ENCODE results near the gene GTPBP6. TPM values are rescaled to one million over a fixed set of nuclear protein-coding genes. Genes with fewer than 3 reads are reported as not detected.

GTPBP6 gene
- total RNA-seq, 2 donors from 2014 or later = 32.6 to 33.5 TPM

DNA sequence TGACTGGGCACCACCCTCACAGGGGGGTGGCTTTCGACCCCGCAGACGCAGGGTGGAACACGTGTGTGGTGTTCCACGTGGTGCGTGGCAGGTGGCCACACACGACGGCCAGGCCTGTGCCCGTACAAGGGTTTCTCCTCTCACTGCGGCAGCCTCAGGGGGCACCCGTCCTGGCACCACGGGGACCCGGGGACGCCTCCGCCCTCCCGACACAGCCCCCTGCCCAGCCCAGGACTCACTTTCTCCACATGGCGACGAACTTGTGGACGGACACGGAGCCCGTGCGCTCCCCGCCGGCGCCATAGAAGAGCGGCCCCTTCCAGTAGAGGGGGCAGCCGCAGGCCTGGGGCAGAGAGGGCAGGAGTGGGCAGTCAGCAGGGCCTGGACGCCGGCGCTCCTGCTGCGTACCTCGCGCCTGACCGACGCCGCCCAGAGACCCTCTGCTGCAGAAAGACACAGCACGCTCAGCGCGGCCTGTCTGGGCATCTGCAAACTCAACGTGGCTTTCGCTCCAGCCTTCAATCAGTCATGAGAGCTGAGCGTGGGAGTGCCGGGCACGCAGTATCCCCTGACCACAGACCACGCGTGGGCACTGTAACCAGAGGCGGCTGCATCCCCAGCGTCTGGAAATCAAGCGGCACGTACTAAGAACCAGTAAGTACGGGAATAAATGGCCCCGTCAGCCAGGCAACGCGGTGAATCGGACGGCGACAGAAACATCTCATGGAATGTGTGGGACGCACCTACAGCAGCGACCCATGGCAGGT, 28.9 kb upstream of the GTPBP6 start:
- H3K36me3 ChIP-seq = peaks cover 2% of the 10 kb centered on the region
- DNase-seq (ENCODE audit: low spot score) = no peak

DNA sequence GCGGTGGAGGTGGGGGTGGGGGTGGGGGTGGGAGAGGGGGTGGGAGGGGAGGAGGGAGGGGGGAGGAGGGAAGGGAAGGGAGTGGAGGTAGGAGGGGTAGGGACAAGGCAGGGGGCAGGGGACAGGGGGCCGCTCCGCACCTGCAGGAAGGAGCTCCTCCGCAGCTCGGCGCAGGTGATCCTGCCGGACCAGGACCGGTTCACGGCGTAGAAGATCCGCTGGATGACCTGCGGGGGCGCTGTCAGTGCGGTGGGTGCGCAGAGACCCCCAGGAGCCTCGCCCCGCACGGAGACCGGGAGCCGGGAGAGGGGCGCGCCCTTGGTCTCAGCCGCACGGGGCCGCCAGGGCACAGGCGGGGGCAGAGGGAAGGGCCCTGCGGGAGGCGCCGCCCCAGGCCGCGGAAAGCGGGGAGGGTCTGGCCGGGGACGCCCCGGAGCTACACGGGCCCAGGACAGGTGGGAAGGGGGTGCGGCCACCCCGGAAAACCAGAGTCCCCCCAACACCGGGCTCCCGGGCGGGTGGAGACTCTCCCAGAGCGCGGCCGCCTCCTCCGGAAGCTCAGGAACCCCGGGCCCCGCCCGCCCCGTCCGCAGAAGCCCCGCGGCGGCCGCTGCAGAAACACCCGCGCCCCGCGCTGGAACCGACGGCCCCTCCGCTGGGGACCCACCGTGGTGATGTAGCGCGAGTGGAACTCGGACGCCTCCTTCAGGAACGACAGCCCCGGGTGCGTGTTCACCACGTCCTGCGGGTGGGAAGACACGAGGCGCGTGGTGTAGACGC, 27.6 kb upstream of the GTPBP6 start:
- no peak overlapping the region for H3K27ac ChIP-seq
- TF ChIP-seq, protein P1, sequence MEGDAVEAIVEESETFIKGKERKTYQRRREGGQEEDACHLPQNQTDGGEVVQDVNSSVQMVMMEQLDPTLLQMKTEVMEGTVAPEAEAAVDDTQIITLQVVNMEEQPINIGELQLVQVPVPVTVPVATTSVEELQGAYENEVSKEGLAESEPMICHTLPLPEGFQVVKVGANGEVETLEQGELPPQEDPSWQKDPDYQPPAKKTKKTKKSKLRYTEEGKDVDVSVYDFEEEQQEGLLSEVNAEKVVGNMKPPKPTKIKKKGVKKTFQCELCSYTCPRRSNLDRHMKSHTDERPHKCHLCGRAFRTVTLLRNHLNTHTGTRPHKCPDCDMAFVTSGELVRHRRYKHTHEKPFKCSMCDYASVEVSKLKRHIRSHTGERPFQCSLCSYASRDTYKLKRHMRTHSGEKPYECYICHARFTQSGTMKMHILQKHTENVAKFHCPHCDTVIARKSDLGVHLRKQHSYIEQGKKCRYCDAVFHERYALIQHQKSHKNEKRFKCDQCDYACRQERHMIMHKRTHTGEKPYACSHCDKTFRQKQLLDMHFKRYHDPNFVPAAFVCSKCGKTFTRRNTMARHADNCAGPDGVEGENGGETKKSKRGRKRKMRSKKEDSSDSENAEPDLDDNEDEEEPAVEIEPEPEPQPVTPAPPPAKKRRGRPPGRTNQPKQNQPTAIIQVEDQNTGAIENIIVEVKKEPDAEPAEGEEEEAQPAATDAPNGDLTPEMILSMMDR (IDR thresholded peaks at IDR 0.05) = no peak
- no peak for ATAC-seq (ENCODE audit: insufficient number of reproducible peaks, low FRiP score, low read depth)
- DNase-seq (ENCODE audit: low spot score) = no peak
- no peak overlapping the region for H3K4me3 ChIP-seq
- no peaks in the 10 kb centered on the region for H3K36me3 ChIP-seq
- no peaks in the 10 kb centered on the region for H3K27me3 ChIP-seq (replicated peaks; ENCODE audit: insufficient read depth)
- no peaks in the 10 kb centered on the region for H3K4me1 ChIP-seq (ENCODE audit: control insufficient read depth in 1 of 2, low read depth in 2 of 2)
- no peaks in the 10 kb centered on the region for H3K9me3 ChIP-seq

More for the DNA sequence above, 28.9 kb upstream of the GTPBP6 start:
- H3K4me1 ChIP-seq (ENCODE audit: control insufficient read depth in 1 of 2, low read depth in 2 of 2) = no peaks in the 10 kb centered on the region
- H3K27me3 ChIP-seq (replicated peaks; ENCODE audit: insufficient read depth) = no peaks in the 10 kb centered on the region
- no peak overlapping the region for H3K27ac ChIP-seq
- no peaks in the 10 kb centered on the region for H3K9me3 ChIP-seq
- TF ChIP-seq, protein P1 (IDR thresholded peaks at IDR 0.05) = no peak
- H3K4me3 ChIP-seq = no peak overlapping the region
- ATAC-seq (ENCODE audit: insufficient number of reproducible peaks, low FRiP score, low read depth) = no peak

DNA sequence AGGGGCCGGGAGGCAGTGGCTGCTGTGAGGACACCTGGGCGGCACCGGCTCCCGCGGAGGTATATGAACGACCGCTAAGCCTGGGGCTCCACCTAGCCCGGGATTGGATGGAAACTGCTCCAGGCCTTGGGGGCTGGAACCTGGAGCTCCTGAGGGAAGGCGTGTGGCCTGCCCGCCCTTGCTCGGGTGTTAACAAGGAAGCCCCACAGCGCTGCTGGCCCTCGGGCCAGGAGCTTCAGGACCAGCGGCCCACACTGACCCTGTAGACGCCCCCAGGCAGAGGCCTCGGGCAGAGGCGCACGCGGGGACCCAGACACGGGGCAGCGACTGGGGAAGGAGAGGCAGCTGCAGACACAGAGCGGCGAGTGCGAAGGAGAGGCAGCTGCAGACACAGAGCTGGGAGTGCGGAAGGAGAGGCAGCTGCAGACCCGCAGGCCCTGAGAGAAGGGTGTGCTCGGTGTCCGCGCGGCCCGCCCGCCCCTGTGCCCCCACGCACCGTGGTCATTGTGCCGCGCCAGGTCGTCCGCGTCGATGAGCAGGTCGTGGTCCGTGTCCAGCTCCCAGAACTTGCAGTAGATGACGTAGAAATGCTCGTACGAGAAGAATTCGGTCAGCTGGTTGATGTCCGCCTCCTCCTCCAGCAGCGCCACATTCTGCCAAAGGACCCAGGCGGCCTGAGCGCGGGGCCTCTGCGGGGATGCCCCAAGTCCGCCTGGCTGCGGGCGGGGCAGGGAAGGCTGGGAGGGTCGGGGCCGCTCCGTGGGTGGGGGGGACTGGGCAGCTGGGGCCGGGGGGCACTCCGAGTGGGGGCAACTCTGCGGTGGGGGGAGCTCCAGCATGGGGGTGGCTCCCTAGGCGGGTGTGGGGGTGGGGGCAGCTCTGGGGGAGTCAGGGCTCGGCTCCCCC, 26.7 kb upstream of the GTPBP6 start:
- DNase-seq (ENCODE audit: low spot score) = no peak
- no peaks in the 10 kb centered on the region for H3K4me1 ChIP-seq (ENCODE audit: control insufficient read depth in 1 of 2, low read depth in 2 of 2)
- H3K4me3 ChIP-seq = no peak overlapping the region
- H3K27ac ChIP-seq = no peak overlapping the region
- H3K9me3 ChIP-seq = no peaks in the 10 kb centered on the region
- no peaks in the 10 kb centered on the region for H3K36me3 ChIP-seq
- TF ChIP-seq, protein P1 (IDR thresholded peaks at IDR 0.05) = no peak
- H3K27me3 ChIP-seq (replicated peaks; ENCODE audit: insufficient read depth) = no peaks in the 10 kb centered on the region
- ATAC-seq (ENCODE audit: insufficient number of reproducible peaks, low FRiP score, low read depth) = no peak

DNA sequence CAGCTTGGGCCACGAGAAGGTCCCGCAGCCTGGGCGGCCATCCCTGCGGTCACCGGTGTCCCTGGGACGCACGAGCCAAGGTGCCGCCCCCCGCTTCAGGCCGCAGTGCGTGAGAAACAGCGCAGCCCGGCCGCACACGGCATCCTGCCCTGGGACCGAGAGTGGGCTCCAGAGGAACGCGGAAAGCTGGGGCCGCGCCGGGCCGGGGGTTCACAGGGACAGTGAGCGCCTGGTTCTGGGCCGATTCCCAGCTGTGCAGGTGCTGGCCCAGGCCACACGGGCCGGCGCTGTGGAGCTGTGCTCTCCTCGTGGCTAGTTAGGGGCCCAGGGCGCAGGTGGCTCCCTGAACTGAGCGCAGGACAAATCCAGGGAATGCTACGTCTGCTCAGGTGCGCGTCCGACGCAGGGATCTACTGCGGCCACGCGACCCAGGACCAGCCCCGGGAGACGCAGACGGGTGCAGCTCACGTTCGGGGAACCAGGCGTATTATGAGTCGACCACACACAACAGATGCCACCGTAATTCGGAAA, 25.8 kb upstream of the GTPBP6 start:
- no peak overlapping the region for H3K27ac ChIP-seq
- H3K4me3 ChIP-seq = no peak overlapping the region
- H3K27me3 ChIP-seq (replicated peaks; ENCODE audit: insufficient read depth) = no peaks in the 10 kb centered on the region
- no peak for ATAC-seq (ENCODE audit: insufficient number of reproducible peaks, low FRiP score, low read depth)
- TF ChIP-seq, protein P1 (IDR thresholded peaks at IDR 0.05) = no peak
- no peaks in the 10 kb centered on the region for H3K4me1 ChIP-seq (ENCODE audit: control insufficient read depth in 1 of 2, low read depth in 2 of 2)
- H3K9me3 ChIP-seq = no peaks in the 10 kb centered on the region
- H3K36me3 ChIP-seq = no peaks in the 10 kb centered on the region
- DNase-seq (ENCODE audit: low spot score) = no peak

Data from thoracic aorta (tissue), 2 donors.